H1 (cell line): Measurements from ENCODE around the gene UBE4B. TPM values are rescaled to one million over a fixed set of nuclear protein-coding genes. Genes with fewer than 3 reads are reported as not detected.

Experiments
- CTCF ChIA-PET: fragments of 300-600 bp; sonication (Branson Sonifier 250); formaldehyde crosslinking; loops from one replicate; lab custom pipeline; 2021; ENCODE audit not compliant: partially characterized antibody; lab: Charles Lee
- POLR2A ChIA-PET: fragments of 300-600 bp; sonication (Branson Sonifier 250); formaldehyde crosslinking; loops from one replicate; lab custom pipeline; 2021; ENCODE audit warnings: inconsistent platforms; ENCODE audit not compliant: partially characterized antibody; lab: Charles Lee
- DNase-seq, 2 experiments: peaks; one replicate each; pipeline versions ENCODE4 v3.0.0 to v3.0.0-alpha.2; 2010 to 2022; ENCODE audit warnings: low spot score in 2 of 2, low read depth in 1 of 2, mixed read lengths in 1 of 2
- FAIRE-seq: peaks from 2 replicates; lab custom pipeline; 2011; peaks lifted over from hg19 to GRCh38; lab: Jason Lieb, UNC
- H2AFZ ChIP-seq: 2 replicates; pipeline ENCODE4 v1.8.1; 2012; ENCODE audit warnings: low read length, inconsistent platforms
- H2AK5ac ChIP-seq: 2 replicates; pipeline ENCODE4 v1.6.1; 2013; ENCODE audit warnings: low read depth, low read length
- H2BK120ac ChIP-seq: replicated peaks from 2 replicates; pipeline ENCODE3; 2013; ENCODE audit warnings: low read depth, low read length, inconsistent platforms
- H2BK12ac ChIP-seq: 2 replicates; pipeline ENCODE4 v1.6.1; 2013; ENCODE audit warnings: low read depth, low read length
- H2BK15ac ChIP-seq: 2 replicates; pipeline ENCODE4 v1.6.1; 2013; ENCODE audit warnings: low read length
- H2BK20ac ChIP-seq: 2 replicates; pipeline ENCODE4 v1.6.1; 2013; ENCODE audit warnings: low read length
- H2BK5ac ChIP-seq: 2 replicates; pipeline ENCODE4 v1.6.1; 2013; ENCODE audit warnings: low read depth, low read length
- H3K14ac ChIP-seq: 2 replicates; pipeline ENCODE4 v1.6.1; 2013; ENCODE audit warnings: inconsistent platforms; ENCODE audit not compliant: insufficient read length
- H3K18ac ChIP-seq: 2 replicates; pipeline ENCODE4 v1.6.1; 2013; ENCODE audit warnings: low read length; ENCODE audit errors: extremely low read depth
- H3K23ac ChIP-seq: 2 replicates; pipeline ENCODE4 v1.6.1; 2013; ENCODE audit warnings: inconsistent platforms; ENCODE audit not compliant: insufficient read length
- H3K23me2 ChIP-seq: 2 replicates; pipeline ENCODE4 v1.6.1; 2013; ENCODE audit warnings: low read depth, low read length
- H3K27ac ChIP-seq: 2 replicates; pipeline ENCODE4 v1.6.1; 2011; ENCODE audit warnings: low read depth, low read length, inconsistent platforms
- H3K27me3 ChIP-seq, 4 experiments: replicated peaks in 1 of 4; 1 replicate in 1 of 4; 2 replicates in 3 of 4; pipeline versions ENCODE4 v1.6.1 to v1.8.1; 2011 to 2013; ENCODE audit warnings: low read length in 3 of 4, mild to moderate bottlenecking in 3 of 4, inconsistent platforms in 2 of 4, mixed read lengths in 2 of 4, moderate library complexity in 1 of 4; ENCODE audit not compliant: control insufficient read depth in 3 of 4, insufficient read depth in 3 of 4; ENCODE audit errors: extremely low read depth in 1 of 4
- H3K36me3 ChIP-seq, 4 experiments: 2 replicates each; pipeline versions ENCODE4 v1.6.1 to v1.8.1; 2011 to 2013; ENCODE audit warnings: mild to moderate bottlenecking in 4 of 4, low read length in 3 of 4, moderate library complexity in 2 of 4, control low read depth in 1 of 4, inconsistent platforms in 1 of 4; ENCODE audit not compliant: insufficient read depth in 4 of 4, control insufficient read depth in 2 of 4
- H3K4ac ChIP-seq: replicated peaks from 2 replicates; pipeline ENCODE3; 2013; ENCODE audit warnings: low read length, low read depth, mixed read lengths, inconsistent platforms; ENCODE audit not compliant: insufficient read length
- H3K4me1 ChIP-seq, 4 experiments: replicated peaks in 1 of 4; 1 replicate in 1 of 4; 2 replicates in 3 of 4; pipeline versions ENCODE4 v1.6.1 to v1.8.1; 2011 to 2013; ENCODE audit warnings: low read length in 3 of 4, inconsistent platforms in 2 of 4, mixed read lengths in 1 of 4; ENCODE audit not compliant: insufficient read depth in 4 of 4, control insufficient read depth in 3 of 4
- H3K4me2 ChIP-seq, 2 experiments: 2 replicates each; pipeline versions ENCODE4 v1.6.1 to v1.8.1; 2011 to 2013; ENCODE audit warnings: low read depth in 2 of 2, low read length in 2 of 2, control low read depth in 1 of 2, inconsistent platforms in 1 of 2, mild to moderate bottlenecking in 1 of 2; ENCODE audit not compliant: insufficient read depth in 1 of 2
- H3K4me3 ChIP-seq, 4 experiments: fragments of 200-600, 300-600 bp in 1 of 4; sonication (generic), shearing (Covaris generic), sonication (Bioruptor Twin) in 1 of 4; 2 replicates each; pipeline versions ENCODE4 v1.5.1 to v1.8.1; 2011 to 2016; ENCODE audit warnings: low read length in 4 of 4, low read depth in 3 of 4, control low read depth in 2 of 4, inconsistent platforms in 2 of 4, mild to moderate bottlenecking in 2 of 4, mixed read lengths in 1 of 4, moderate library complexity in 1 of 4; ENCODE audit not compliant: insufficient read depth in 2 of 4; ENCODE audit errors: extremely low read depth in 1 of 4
- H3K56ac ChIP-seq: replicated peaks from 2 replicates; pipeline ENCODE3; 2013; ENCODE audit warnings: low read depth, mild to moderate bottlenecking, mixed read lengths, low read length, inconsistent platforms; ENCODE audit not compliant: insufficient read length
- H3K79me1 ChIP-seq: 2 replicates; pipeline ENCODE4 v1.6.1; 2013; ENCODE audit warnings: low read depth, low read length, control low read depth
- H3K79me2 ChIP-seq, 2 experiments: 2 replicates each; pipeline versions ENCODE4 v1.6.1 to v1.8.1; 2012 to 2013; ENCODE audit warnings: low read length in 2 of 2, mild to moderate bottlenecking in 2 of 2, inconsistent platforms in 1 of 2; ENCODE audit not compliant: insufficient read depth in 2 of 2, control insufficient read depth in 1 of 2
- H3K9ac ChIP-seq, 4 experiments: replicated peaks in 1 of 4; 1 replicate in 1 of 4; 2 replicates in 3 of 4; pipeline versions ENCODE4 v1.6.1 to v1.8.1; 2011 to 2013; ENCODE audit warnings: low read depth in 3 of 4, low read length in 3 of 4, control low read depth in 2 of 4, mild to moderate bottlenecking in 2 of 4, moderate library complexity in 2 of 4, inconsistent platforms in 1 of 4; ENCODE audit errors: extremely low read depth in 1 of 4
- H3K9me3 ChIP-seq, 2 experiments: 2 replicates each; pipeline versions ENCODE4 v1.6.1 to v1.8.1; 2012 to 2013; ENCODE audit warnings: mild to moderate bottlenecking in 2 of 2, moderate library complexity in 2 of 2, control low read depth in 1 of 2, inconsistent platforms in 1 of 2, low read depth in 1 of 2, low read length in 1 of 2, mixed read lengths in 1 of 2; ENCODE audit not compliant: insufficient read depth in 2 of 2
- H4K20me1 ChIP-seq, 2 experiments: replicated peaks in 1 of 2; 2 replicates each; pipeline versions ENCODE3 to v1.8.1; 2011 to 2013; ENCODE audit warnings: inconsistent platforms in 2 of 2, low read length in 2 of 2, mild to moderate bottlenecking in 1 of 2; ENCODE audit not compliant: insufficient read depth in 2 of 2, control insufficient read depth in 1 of 2
- H4K5ac ChIP-seq: 2 replicates; pipeline ENCODE4 v1.6.1; 2013; ENCODE audit warnings: low read length, low read depth, mixed read lengths, inconsistent platforms; ENCODE audit not compliant: insufficient read length
- H4K8ac ChIP-seq: 2 replicates; pipeline ENCODE4 v1.8.0; 2013; ENCODE audit warnings: mild to moderate bottlenecking, moderate library complexity, low read length, inconsistent platforms; ENCODE audit not compliant: insufficient read depth; ENCODE audit errors: extremely low read depth
- H4K91ac ChIP-seq: replicated peaks from 2 replicates; pipeline ENCODE3; 2013; ENCODE audit warnings: low read length, mixed read lengths, inconsistent platforms; ENCODE audit not compliant: insufficient read length
- BCL11A ChIP-seq, 2 experiments: IDR thresholded peaks; one replicate each; pipeline ENCODE4 v1.6.1; 2011; ENCODE audit warnings: low read depth in 2 of 2, low read length in 2 of 2, mild to moderate bottlenecking in 2 of 2
- BRCA1 ChIP-seq: IDR thresholded peaks from 2 replicates; pipeline ENCODE4 v1.6.1; 2012; ENCODE audit warnings: low read depth, low read length, improper control_type of control experiment
- EZH2 ChIP-seq: fragments of 200-600 bp; sonication (generic); IDR thresholded peaks from 2 replicates; pipeline ENCODE4 v1.7.1; 2012; ENCODE audit warnings: low read depth, mild to moderate bottlenecking, moderate library complexity, low read length, inconsistent platforms; ENCODE audit not compliant: severe bottlenecking
- FOSL1 ChIP-seq: IDR thresholded peaks from 2 replicates; pipeline ENCODE4 v1.6.1; 2011; ENCODE audit warnings: mild to moderate bottlenecking, low read depth, low read length, moderate library complexity; ENCODE audit not compliant: insufficient read depth
- JUND ChIP-seq: IDR thresholded peaks from 2 replicates; pipeline ENCODE4 v1.6.1; 2011; ENCODE audit warnings: mild to moderate bottlenecking, improper control_type of control experiment, low read length
- KDM1A ChIP-seq: fragments of 200-600, 300-600 bp; sonication (generic); IDR thresholded peaks from 2 replicates; pipeline ENCODE4 v1.7.1; 2016; ENCODE audit warnings: mild to moderate bottlenecking, low read length, borderline replicate concordance
- KDM4A ChIP-seq: IDR thresholded peaks from one replicate; pipeline ENCODE4 v1.7.1; 2012; ENCODE audit warnings: low read depth, mild to moderate bottlenecking, moderate library complexity, low read length, inconsistent platforms; ENCODE audit not compliant: severe bottlenecking
- PHF8 ChIP-seq: fragments of 200-600 bp; sonication (generic); conservative IDR thresholded peaks from 2 replicates; pipeline ENCODE4 v1.7.1; 2012; ENCODE audit warnings: low read depth, mild to moderate bottlenecking, inconsistent platforms, low read length, moderate library complexity
- YY1 ChIP-seq: IDR thresholded peaks from 2 replicates; pipeline ENCODE4 v1.6.1; 2011; ENCODE audit warnings: low read depth, mild to moderate bottlenecking, low read length
- WGBS, 2 experiments: shearing (Covaris generic) in 1 of 2; methylation state at CpG; one replicate each; pipeline versions ENCODE4 v1.1.6 to v1.1.7; 2013 to 2015; ENCODE audit warnings: low lambda C conversion rate in 2 of 2, mixed read lengths in 2 of 2, inconsistent platforms in 1 of 2, low coverage in 1 of 2, missing lambda C conversion rate in 1 of 2; ENCODE audit not compliant: insufficient replicate concordance in 2 of 2, insufficient coverage in 1 of 2, insufficient read length in 1 of 2; ENCODE audit errors: extremely low coverage in 1 of 2, missing lambda C conversion rate in 1 of 2; 5-methylcytosine and 5-hydroxymethylcytosine counted together
- polyA plus RNA-seq, 7 experiments: library from polyadenylated mRNA; depleted of rRNA in 3 of 7; stranded (reverse) in 5 of 7; unstranded in 2 of 7; fragments of >200 nt in 5 of 7; fragments of 200-250 nt in 2 of 7; gene quantifications; 1 replicate in 5 of 7; 2 replicates in 1 of 7; 4 replicates in 1 of 7; pipeline versions ENCODE4 v1.2.1 to v1.2.3, GENCODE V29; 2011 to 2013; ENCODE audit warnings: missing spikeins in 2 of 7, mixed read lengths in 2 of 7
- total RNA-seq: library from RNA; stranded (reverse); fragmentation: NEBNext Ultra II Directional; extraction: Animal tissue kit (Norgen Biotek cat#: 25700); gene quantifications from 2 replicates; pipeline ENCODE4 v1.2.1, GENCODE V29; 2021

Gene UBE4B
- total and polyA plus RNA-seq, 2 of the 8 experiments (the other 6 are each of a cell fraction or from before 2014, with no cell fraction given) = 24.5 to 90.1 TPM

DNA sequence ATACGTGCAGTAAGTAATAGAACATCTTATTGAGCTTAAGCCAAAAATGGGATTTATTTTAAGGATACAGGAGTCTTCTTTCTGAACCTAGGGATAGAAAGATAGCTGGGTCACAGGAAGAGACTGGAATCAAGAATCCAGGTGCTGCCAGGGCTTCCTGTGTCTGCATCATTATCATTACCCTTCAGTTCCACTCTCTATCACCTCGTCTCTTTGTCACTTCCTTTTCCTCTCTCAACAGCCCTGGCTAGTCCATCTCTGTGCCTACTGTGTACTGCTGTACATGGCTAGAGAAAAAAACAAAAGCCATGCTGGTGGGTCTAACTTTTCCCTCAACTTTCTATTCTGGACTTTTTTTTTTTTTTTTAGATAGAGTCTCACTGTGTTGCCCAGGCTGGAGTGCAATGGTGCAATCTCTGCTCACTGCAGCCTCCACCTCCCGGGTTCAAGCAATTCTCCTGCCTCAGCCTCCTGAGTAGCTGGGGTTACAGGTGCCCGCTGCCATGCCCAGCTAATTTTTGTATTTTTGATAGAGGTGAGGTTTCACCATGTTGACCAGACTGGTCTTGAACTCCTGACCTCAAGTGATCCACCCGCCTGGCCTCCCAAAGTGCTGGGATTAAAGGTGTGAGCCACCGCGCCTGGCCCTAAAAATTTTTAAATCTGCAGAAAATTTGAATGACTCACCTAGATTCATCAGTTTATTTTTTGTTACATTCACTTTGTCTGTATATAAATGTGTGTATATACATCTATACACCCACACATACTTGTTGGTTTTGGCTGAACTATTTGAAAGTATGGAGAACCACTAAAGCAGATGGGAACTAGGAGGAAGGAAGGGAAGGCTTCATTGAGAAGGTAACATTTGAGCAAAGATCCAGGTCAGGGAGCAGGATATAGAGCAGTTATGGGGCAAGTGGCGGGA lies 31.9 kb downstream of the UBE4B start:
- peak overlapping the region; percentile 27; the same call in 1 of the 2 replicates for H3K18ac ChIP-seq
- H4K20me1 ChIP-seq = peaks cover 4 to 8% of the 10 kb centered on the region in 2 experiments
- 0 out of 4 replicates have a peak overlapping the region, but pooled peaks of 1 of the 2 experiments have one; percentile 12 for H3K4me2 ChIP-seq
- H3K9me3 ChIP-seq = no peaks in the 10 kb centered on the region
- no peak overlapping the region for H3K4me3 ChIP-seq
- no peak overlapping the region for H4K91ac ChIP-seq
- H4K5ac ChIP-seq = no peak overlapping the region
- H3K23me2 ChIP-seq = no peaks in the 10 kb centered on the region
- H2BK20ac ChIP-seq = no peak overlapping the region
- no peak overlapping the region for H2AFZ ChIP-seq
- peak overlapping the region; percentile 44; the same call in 1 of the 2 replicates for H2BK12ac ChIP-seq
- POLR2A ChIA-PET = interaction anchor here (0.6 to 1.5 kb wide), 4 partner anchors 10 to 121 kb away, joined by 3 to 4 read pairs (median 3); no protein-coding TSS in a partner anchor
- H3K9ac ChIP-seq = no peak overlapping the region; a peak in 1 of 7 replicates
- no peak overlapping the region for H3K23ac ChIP-seq
- FAIRE-seq (no peak), DNase-seq (no peak)
- no peak overlapping the region for H2BK120ac ChIP-seq
- peak overlapping the region; percentile 45; the same call in 1 of the 2 replicates for H2AK5ac ChIP-seq
- H3K36me3 ChIP-seq = no peaks in the 10 kb centered on the region
- H3K27ac ChIP-seq = no peak overlapping the region
- H3K4ac ChIP-seq = no peak overlapping the region
- 0 out of 2 replicates have a peak overlapping the region, but pooled peaks have one; percentile 68 for H2BK5ac ChIP-seq
- H3K79me2 ChIP-seq = peaks cover 0 to 67% of the 10 kb centered on the region in 2 experiments; a peak in 3 of 4 replicates
- H3K4me1 ChIP-seq = peaks cover 2 to 4% (median 2%) of the 10 kb centered on the region in 4 experiments; a peak in 4 of 7 replicates
- no peak overlapping the region for H4K8ac ChIP-seq
- 96% methylated on average over 8 of the region's 8 CpGs; no CpG with 5 or more reads in 1 of the 2 experiments for WGBS, 2 experiments
- peaks cover 5% of the 10 kb centered on the region; the same call in 1 of the 2 replicates for H3K79me1 ChIP-seq
- H3K56ac ChIP-seq = no peak overlapping the region
- no peak for TF ChIP-seq BCL11A (IDR thresholded peaks at IDR 0.05; ENCODE audit: low read depth in 2 of 2, low read length in 2 of 2)
- no peak for TF ChIP-seq JUND
- no peak for TF ChIP-seq KDM4A
- no peak for TF ChIP-seq KDM1A
- no peak for TF ChIP-seq EZH2
- no peak for TF ChIP-seq FOSL1
- no peak for TF ChIP-seq BRCA1
- no peak for TF ChIP-seq PHF8
- TF ChIP-seq YY1 = no peak
- TF ChIP-seq, all 59 proteins: peak for 0
- Histone ChIP-seq H2BK15ac (peak overlapping the region; percentile 53; the same call in 1 of the 2 replicates), H3K27me3 (no peaks in the 10 kb centered on the region), H3K14ac (no peak overlapping the region)
- CTCF ChIA-PET = no interaction called here
